H1 (cell line): Measurements from ENCODE around the gene CALML5.

Source experiments
- POLR2A ChIP-seq, 2 experiments: IDR thresholded peaks; 1 replicate in 1 of 2; 2 replicates in 1 of 2; pipeline ENCODE4 v1.6.1; 2011; ENCODE audit warnings: low read depth in 2 of 2, low read length in 2 of 2, mild to moderate bottlenecking in 2 of 2; ENCODE audit errors: control extremely low read depth in 1 of 2
- SP2 ChIP-seq: IDR thresholded peaks from 2 replicates; pipeline ENCODE4 v1.6.1; 2012; ENCODE audit warnings: mild to moderate bottlenecking, low read length, inconsistent platforms
- ZNF274 ChIP-seq: IDR thresholded peaks from 2 replicates; pipeline ENCODE4 v1.7.0; 2012; ENCODE audit warnings: low read length, borderline replicate concordance; ENCODE audit errors: extremely low read depth

DNA sequence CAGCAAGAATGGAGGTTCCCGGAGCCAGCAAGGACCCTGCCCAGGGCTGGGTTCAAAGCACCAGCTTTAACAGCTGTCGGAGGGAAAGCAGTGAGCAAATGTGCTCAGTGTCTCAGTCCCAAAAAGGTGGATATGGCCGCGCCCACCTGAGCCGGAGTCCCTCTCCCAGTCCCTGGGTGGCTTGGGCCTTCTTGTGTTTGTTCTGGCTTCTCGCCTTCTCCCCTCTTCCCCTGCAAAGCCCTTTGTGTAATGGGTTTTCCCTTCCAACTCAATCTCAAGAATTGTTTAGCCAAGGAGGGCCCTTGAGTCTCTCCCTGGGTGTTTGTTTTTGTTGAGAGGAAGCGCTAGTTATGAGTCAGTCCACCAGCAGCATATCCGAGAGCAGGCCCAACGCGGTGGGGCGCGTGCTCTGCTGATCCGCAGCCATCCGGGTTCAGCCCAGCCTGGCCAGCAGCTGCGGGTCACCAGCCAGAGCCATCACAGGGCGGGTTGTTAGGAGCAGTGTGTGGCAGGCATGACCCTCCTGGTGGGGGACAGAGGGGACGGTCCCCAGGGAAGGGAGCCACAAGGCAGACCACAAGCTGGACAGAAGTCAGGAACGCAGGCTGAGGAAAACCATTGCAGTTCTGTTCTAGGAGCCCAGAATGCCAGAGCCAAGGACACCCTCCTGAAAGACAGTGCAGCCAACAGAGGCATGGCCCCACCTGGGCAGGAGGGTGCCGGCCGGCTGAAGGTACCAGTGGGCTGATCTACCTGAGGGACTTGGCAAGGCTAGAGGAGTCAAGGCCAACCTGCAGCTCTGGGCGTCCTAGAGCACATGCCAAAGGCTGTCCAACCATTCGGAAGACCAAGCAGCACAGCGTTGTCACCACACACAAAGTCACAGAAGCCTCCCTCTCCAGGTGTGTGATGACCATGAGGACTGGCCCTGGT, 46.7 kb upstream of the CALML5 start:
- TF ChIP-seq POLR2A (IDR thresholded peaks at IDR 0.05; ENCODE audit: control extremely low read depth in 1 of 2, low read depth in 2 of 2, low read length in 2 of 2) (no peak), ZNF274 (no peak), SP2 (no peak)
